ENCODE measurements around the gene MROH2A. TPM values are rescaled to one million over a fixed set of nuclear protein-coding genes. Genes with fewer than 3 reads are reported as not detected.

The MROH2A gene
- total and polyA plus RNA-seq, 9 of the 15 experiments (the other 6 are each of a cell fraction or from before 2014, with no cell fraction given): 0.03 TPM; not detected in 8

DNA sequence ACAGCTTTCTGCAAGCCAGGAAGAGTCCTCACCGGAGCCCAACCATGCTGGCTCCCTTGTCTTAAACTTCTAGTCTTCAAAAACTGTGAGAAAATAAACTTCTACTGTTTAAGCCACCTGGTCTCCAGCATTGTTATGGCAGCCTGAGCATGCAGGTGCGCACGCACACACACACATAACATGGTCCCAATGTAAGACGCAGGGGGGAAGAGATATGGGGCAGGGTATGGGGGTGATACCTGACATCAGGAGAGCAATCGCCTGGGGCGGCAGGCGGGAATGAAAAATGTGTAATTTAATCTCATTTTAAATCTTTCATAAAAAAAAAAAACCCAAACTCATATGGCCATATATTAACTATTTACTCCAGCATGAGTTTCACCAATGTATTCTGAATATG lies 58.2 kb downstream of the MROH2A start:
- Histone ChIP-seq H3K4me1 (replicated peaks in 1 of 2; ENCODE audit: control insufficient read depth in 2 of 2, insufficient read depth in 2 of 2, low read length in 2 of 2) (peaks cover 0 to 5% of the 10 kb centered on the region in 2 experiments; a peak in 2 of 5 replicates), H2AFZ (ENCODE audit: low read depth, low read length) (no peak overlapping the region), H3K9me3 (replicated peaks; ENCODE audit: control insufficient read depth, insufficient read depth, low read depth, low read length) (no peaks in the 10 kb centered on the region), H3K79me2 (ENCODE audit: control insufficient read depth, insufficient read depth, low read length) (peaks cover 41% of the 10 kb centered on the region), H3K9ac (ENCODE audit: insufficient read depth in 1 of 2, low read depth in 2 of 2, low read length in 2 of 2) (no peak overlapping the region), H3K4me3 (no peak overlapping the region), H3K27ac (ENCODE audit: extremely low read depth, low read depth, low read length) (no peak overlapping the region), H3K27me3 (ENCODE audit: control insufficient read depth in 2 of 2, insufficient read depth in 2 of 2, low read length in 2 of 2) (no peaks in the 10 kb centered on the region), H3K9me1 (ENCODE audit: control insufficient read depth, insufficient read depth, low read length) (peaks cover 3% of the 10 kb centered on the region), H3K36me3 (ENCODE audit: control insufficient read depth, insufficient read depth, low read length) (peaks cover 73% of the 10 kb centered on the region; the same call in 2 of the 3 replicates), H4K20me1 (replicated peaks; ENCODE audit: control insufficient read depth, insufficient read depth, low read length) (peaks cover 26% of the 10 kb centered on the region), H3K4me2 (ENCODE audit: insufficient read depth, low read length) (no peak overlapping the region)
- ChIA-PET POLR2A (no interaction called here), CTCF (ENCODE audit: low intra/inter-chr PET ratio) (no interaction called here)
- DNase-seq (ENCODE audit: extremely low read depth in 1 of 4, low spot score in 3 of 4) (no peak), FAIRE-seq (no peak), ATAC-seq (no peak)
- WGBS (ENCODE audit: insufficient coverage, low coverage, missing lambda C conversion rate): 86% methylated on average over 4 of the region's 7 CpGs
- in situ Hi-C loops (cut with MboI) (no loop called here), intact Hi-C loops (cut with micrococcal nuclease) (no loop called here)
- no TSS peak for BruUV-seq (replicated peaks)
- TF ChIP-seq RBM22 (IDR thresholded peaks at IDR 0.05; ENCODE audit: low read depth, low read length, poor library complexity, severe bottlenecking): no peak
- 0 out of 2 replicates have a peak, but pooled peaks have one; percentile 7 for TF ChIP-seq POLR2AphosphoS5 (IDR thresholded peaks at IDR 0.05; ENCODE audit: control insufficient read depth, insufficient read depth, low read depth, low read length)

DNA sequence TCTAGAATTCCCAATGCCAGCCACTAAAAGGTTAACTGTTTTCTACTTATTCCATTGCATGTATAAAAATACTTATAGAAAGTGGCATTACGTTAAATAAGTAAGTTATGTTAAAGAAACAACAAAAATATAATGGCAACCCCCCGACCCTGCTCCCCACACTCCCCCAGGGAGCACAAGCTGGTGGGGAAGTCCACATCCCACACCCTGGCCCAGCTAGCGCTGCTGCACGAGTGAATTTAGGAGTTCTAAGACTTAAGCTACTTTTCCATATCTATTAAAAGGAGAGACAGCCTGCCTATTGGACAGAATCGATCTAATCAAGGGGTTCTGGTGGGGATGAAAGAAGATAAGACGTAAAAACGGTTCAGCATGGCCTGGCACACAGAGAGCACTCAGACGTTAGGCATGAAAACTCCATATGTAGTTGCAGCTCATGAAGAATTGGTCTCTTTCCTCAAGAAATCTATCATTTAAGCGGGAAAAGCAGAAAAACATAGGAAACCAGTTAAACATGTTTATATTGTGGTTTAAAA lies 59.6 kb downstream of the MROH2A start:
- H2AFZ ChIP-seq (ENCODE audit: low read depth, low read length): no peak overlapping the region
- peaks cover 26% of the 10 kb centered on the region for H4K20me1 ChIP-seq (replicated peaks; ENCODE audit: control insufficient read depth, insufficient read depth, low read length)
- H3K4me2 ChIP-seq (ENCODE audit: insufficient read depth, low read length): no peak overlapping the region
- peaks cover 0 to 5% of the 10 kb centered on the region in 2 experiments; a peak in 2 of 5 replicates for H3K4me1 ChIP-seq (replicated peaks in 1 of 2; ENCODE audit: control insufficient read depth in 2 of 2, insufficient read depth in 2 of 2, low read length in 2 of 2)
- TF ChIP-seq KDM1A (IDR thresholded peaks at IDR 0.05): no peak
- TF ChIP-seq ZBTB17 (CRISPR knock-in tag; IDR thresholded peaks at IDR 0.05): no peak
- TF ChIP-seq ATF1 (CRISPR knock-in tag; IDR thresholded peaks at IDR 0.05): no peak
- TF ChIP-seq ATF1 (tag; IDR thresholded peaks at IDR 0.05): no peak
- TF ChIP-seq RBM17 (IDR thresholded peaks at IDR 0.05; ENCODE audit: borderline replicate concordance, low read depth, low read length): no peak
- TF ChIP-seq, protein P1, sequence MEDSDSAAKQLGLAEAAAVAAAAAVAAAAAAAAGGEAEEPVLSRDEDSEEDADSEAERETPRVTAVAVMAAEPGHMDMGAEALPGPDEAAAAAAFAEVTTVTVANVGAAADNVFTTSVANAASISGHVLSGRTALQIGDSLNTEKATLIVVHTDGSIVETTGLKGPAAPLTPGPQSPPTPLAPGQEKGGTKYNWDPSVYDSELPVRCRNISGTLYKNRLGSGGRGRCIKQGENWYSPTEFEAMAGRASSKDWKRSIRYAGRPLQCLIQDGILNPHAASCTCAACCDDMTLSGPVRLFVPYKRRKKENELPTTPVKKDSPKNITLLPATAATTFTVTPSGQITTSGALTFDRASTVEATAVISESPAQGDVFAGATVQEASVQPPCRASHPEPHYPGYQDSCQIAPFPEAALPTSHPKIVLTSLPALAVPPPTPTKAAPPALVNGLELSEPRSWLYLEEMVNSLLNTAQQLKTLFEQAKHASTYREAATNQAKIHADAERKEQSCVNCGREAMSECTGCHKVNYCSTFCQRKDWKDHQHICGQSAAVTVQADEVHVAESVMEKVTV (CRISPR knock-in tag; IDR thresholded peaks at IDR 0.05): no peak
- in situ Hi-C loops (cut with MboI) (no loop called here), intact Hi-C loops (cut with micrococcal nuclease) (no loop called here)
- no TSS peak for BruUV-seq (replicated peaks)
- ATAC-seq (no peak), FAIRE-seq (no peak), DNase-seq (ENCODE audit: extremely low read depth in 1 of 4, low spot score in 3 of 4) (no peak)
- ChIA-PET POLR2A (interaction anchor here (1.0 to 1.5 kb wide), 4 partner anchors 10 to 16 kb away, joined by 3 to 6 read pairs (median 4); no protein-coding TSS in a partner anchor), CTCF (ENCODE audit: low intra/inter-chr PET ratio) (no interaction called here)
- 88% methylated on average over 5 of the region's 9 CpGs for WGBS (ENCODE audit: insufficient coverage, low coverage, missing lambda C conversion rate)
- no peak overlapping the region for H3K9ac ChIP-seq (ENCODE audit: insufficient read depth in 1 of 2, low read depth in 2 of 2, low read length in 2 of 2)
- no peaks in the 10 kb centered on the region for H3K9me3 ChIP-seq (replicated peaks; ENCODE audit: control insufficient read depth, insufficient read depth, low read depth, low read length)
- no peak overlapping the region for H3K4me3 ChIP-seq
- H3K79me2 ChIP-seq (ENCODE audit: control insufficient read depth, insufficient read depth, low read length): peaks cover 54% of the 10 kb centered on the region
- peaks cover 87% of the 10 kb centered on the region; the same call in 2 of the 3 replicates for H3K36me3 ChIP-seq (ENCODE audit: control insufficient read depth, insufficient read depth, low read length)
- no peaks in the 10 kb centered on the region for H3K27me3 ChIP-seq (ENCODE audit: control insufficient read depth in 2 of 2, insufficient read depth in 2 of 2, low read length in 2 of 2)
- no peak overlapping the region for H3K27ac ChIP-seq (ENCODE audit: extremely low read depth, low read depth, low read length)
- peaks cover 3% of the 10 kb centered on the region for H3K9me1 ChIP-seq (ENCODE audit: control insufficient read depth, insufficient read depth, low read length)
